Colonic mucosa (tissue), 4 donors: ENCODE measurements around the gene RPS14. TPM values are rescaled to one million over a fixed set of nuclear protein-coding genes. Genes with fewer than 3 reads are reported as not detected.

ENCODE experiments used
- DNase-seq: peaks from one replicate; pipeline ENCODE4 v3.0.0-alpha.2; 2020
- H3K27ac ChIP-seq: fragments of 200-600 bp; one replicate; pipeline ENCODE4 v1.8.0; 2021
- H3K27me3 ChIP-seq: fragments of 200-600 bp; one replicate; pipeline ENCODE4 v1.8.0; 2021
- H3K36me3 ChIP-seq: fragments of 200-600 bp; one replicate; pipeline ENCODE4 v1.8.0; 2021
- H3K4me1 ChIP-seq: fragments of 200-600 bp; one replicate; pipeline ENCODE4 v1.8.0; 2021; ENCODE audit warnings: mild to moderate bottlenecking
- H3K4me3 ChIP-seq: fragments of 200-600 bp; one replicate; pipeline ENCODE4 v1.8.0; 2021
- H3K9ac ChIP-seq, 2 donors: one replicate each; pipeline ENCODE4 v1.7.0; 2013; ENCODE audit warnings: control low read depth in 2 of 2, low read depth in 2 of 2, low read length in 2 of 2
- H3K9me3 ChIP-seq: fragments of 200-600 bp; one replicate; pipeline ENCODE4 v1.8.0; 2021
- intact Hi-C: fragments of 100-400 bp; cut with DNase I; formaldehyde crosslinking; loops from one replicate; pipeline ENCODE4 v1.14.1; 2022
- total RNA-seq, 2 donors: library from RNA; stranded (reverse); fragmentation: NEBNext Ultra II Directional in 1 of 2; extraction: Animal tissue kit (Norgen Biotek cat#: 25700) in 1 of 2; gene quantifications; one replicate each; pipeline ENCODE4 v1.2.1, GENCODE V29; 2021
- TF ChIP-seq, protein P1 (sequence below): fragments of 200-600 bp; IDR thresholded peaks from one replicate; pipeline ENCODE4 v1.8.0; 2022; ENCODE audit warnings: antibody characterized with exemption, mild to moderate bottlenecking
- donor health status: healthy.
- donor health status: DM: no; HTN: no; CAD: no.
- donor health status: DM: no; HTN: no; CAD: no.

The RPS14 gene
- total RNA-seq, 2 donors from 2014 or later, result 1,643 to 1,700 TPM

GRCh38 chr5:150442699-150443080 lies 6.8 kb downstream of the RPS14 start:
- intact Hi-C loops, result loop anchor here (5.0 kb wide), 1 partner anchor 85 kb away; the partner anchor contains the start of gene TCOF1
- DNase-seq, result no peak
- Histone ChIP-seq H3K4me1 (no peaks in the 10 kb centered on the region), H3K4me3 (no peak overlapping the region), H3K9me3 (no peaks in the 10 kb centered on the region), H3K27me3 (no peaks in the 10 kb centered on the region), H3K27ac (no peak overlapping the region), H3K9ac (no peak overlapping the region), H3K36me3 (peaks cover 24% of the 10 kb centered on the region)
- TF ChIP-seq, protein P1, sequence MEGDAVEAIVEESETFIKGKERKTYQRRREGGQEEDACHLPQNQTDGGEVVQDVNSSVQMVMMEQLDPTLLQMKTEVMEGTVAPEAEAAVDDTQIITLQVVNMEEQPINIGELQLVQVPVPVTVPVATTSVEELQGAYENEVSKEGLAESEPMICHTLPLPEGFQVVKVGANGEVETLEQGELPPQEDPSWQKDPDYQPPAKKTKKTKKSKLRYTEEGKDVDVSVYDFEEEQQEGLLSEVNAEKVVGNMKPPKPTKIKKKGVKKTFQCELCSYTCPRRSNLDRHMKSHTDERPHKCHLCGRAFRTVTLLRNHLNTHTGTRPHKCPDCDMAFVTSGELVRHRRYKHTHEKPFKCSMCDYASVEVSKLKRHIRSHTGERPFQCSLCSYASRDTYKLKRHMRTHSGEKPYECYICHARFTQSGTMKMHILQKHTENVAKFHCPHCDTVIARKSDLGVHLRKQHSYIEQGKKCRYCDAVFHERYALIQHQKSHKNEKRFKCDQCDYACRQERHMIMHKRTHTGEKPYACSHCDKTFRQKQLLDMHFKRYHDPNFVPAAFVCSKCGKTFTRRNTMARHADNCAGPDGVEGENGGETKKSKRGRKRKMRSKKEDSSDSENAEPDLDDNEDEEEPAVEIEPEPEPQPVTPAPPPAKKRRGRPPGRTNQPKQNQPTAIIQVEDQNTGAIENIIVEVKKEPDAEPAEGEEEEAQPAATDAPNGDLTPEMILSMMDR, result no peak

DNA sequence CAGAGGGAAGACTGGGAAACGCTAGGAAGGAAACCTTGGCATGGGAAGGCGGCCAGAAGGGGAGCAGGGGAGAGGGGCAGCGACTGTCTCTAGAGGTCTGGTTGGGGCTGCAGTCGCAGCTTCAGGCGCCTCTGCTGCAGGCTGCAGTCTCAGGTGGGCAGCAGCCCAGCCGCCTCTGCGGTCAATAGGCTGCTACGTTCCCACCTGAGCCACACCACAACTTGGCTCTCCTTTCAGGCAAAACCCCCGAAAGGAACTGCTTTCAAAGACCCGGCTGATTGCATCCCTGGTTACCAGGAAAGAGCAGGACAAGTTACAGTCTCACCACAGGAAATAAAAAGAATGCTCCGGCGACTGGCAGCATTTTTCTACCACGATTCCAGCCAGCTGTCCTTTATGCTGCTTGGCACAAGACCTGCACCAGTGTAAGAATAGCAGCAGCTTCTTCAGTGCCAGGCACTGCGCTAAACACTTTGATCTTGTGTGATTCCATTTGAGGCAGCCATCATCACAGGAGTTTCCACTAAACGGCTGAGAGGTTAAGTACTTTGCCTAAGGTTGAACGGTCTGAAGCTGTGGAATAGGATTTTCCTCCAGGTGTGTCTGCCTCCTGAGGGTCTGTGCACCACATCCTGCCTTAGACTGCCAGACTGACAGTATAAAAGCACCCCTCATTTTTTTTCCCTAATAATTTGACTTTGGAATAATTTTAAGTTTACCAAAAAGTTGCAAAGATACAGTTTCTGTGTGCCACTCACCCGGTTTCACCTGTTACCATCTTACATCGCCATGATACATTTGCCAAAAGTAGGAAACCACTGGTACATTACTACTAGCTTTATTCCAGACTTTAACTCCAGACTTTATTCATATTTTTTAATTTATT lies 7.5 kb downstream of the RPS14 start:
- TF ChIP-seq, protein P1, result no peak
- Histone ChIP-seq H3K4me3 (no peak overlapping the region), H3K36me3 (peaks cover 23% of the 10 kb centered on the region), H3K27me3 (no peaks in the 10 kb centered on the region), H3K9me3 (no peaks in the 10 kb centered on the region), H3K4me1 (no peaks in the 10 kb centered on the region), H3K27ac (no peak overlapping the region), H3K9ac (no peak overlapping the region)
- intact Hi-C loops, result loop anchor here (5.0 kb wide), 1 partner anchor 85 kb away; the partner anchor contains the start of gene TCOF1
- no peak for DNase-seq

DNA sequence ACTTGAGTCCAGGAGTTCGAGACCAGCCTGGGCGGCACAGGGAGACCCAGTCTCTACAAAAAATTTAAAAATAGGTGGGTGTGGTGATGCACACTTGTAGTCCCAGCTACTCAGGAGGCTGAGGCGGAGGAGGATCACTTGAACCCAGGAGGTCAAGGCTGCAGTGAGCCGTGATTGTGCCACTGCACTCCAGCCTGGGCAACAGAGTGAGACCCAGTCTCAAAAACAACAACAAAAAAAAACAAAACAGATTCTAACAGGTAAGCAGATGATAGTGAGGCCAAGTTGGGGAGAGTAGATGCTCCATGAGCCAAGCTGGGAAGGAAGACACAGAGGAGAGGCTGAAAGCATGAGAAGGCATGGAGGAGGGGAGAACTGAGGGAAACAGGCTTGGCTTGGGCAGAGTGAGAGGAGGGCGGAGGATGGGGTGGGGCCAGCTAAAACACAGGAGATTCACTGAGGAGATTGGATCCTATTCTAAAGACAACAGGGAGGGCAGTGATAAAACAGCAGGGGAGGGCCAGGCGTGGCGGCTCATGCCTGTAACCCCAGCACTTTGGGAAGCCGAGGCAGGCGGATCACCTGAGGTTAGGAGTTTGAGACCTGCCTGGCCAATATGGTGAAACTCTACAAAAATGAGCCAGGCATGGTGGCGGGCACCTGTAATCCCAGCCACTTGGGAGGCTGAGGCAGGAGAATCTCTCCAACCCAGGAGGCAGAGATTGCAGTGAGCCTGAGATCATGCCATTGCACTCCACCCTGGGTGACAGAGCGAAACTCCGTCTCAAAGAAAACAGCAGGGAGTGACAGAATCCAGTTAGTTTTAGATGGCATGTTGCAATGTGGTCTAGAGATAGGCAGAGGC lies 8.4 kb downstream of the RPS14 start:
- Histone ChIP-seq H3K4me3 (no peak overlapping the region), H3K9me3 (no peaks in the 10 kb centered on the region), H3K27me3 (no peaks in the 10 kb centered on the region), H3K27ac (no peak overlapping the region), H3K9ac (no peak overlapping the region), H3K36me3 (peaks cover 15% of the 10 kb centered on the region), H3K4me1 (peaks cover 1% of the 10 kb centered on the region)
- DNase-seq, result no peak
- TF ChIP-seq, protein P1, result no peak
- intact Hi-C loops, result loop anchor here (5.0 kb wide), 1 partner anchor 84 kb away; the partner anchor contains the start of gene TCOF1

- Histone ChIP-seq H3K36me3 (no peaks in the 10 kb centered on the region), H3K27me3 (no peaks in the 10 kb centered on the region), H3K27ac (no peak overlapping the region), H3K4me1 (peaks cover 3% of the 10 kb centered on the region), H3K9ac (no peak overlapping the region), H3K9me3 (no peaks in the 10 kb centered on the region), H3K4me3 (no peak overlapping the region)
- no peak for DNase-seq
- TF ChIP-seq, protein P1, result peak; percentile 41
- intact Hi-C loops, result loop anchor here (10.0 kb wide), 2 partner anchors 224 to 304 kb away; no protein-coding TSS in a partner anchor
Observed at GRCh38 chr5:150438873-150439546, 10.5 kb downstream of the RPS14 start.
